ENCODE measurements around the gene PRR20G.
A peak's percentile ranks its signal among the peaks of the same experiment; 100 is the strongest.

PRR20G gene

GRCh38 chr3:127262533-127262932 is 25.3 kb downstream of the PRR20G start:
- DNase-seq, result no peak

GRCh38 chr3:127261925-127262324 is 25.9 kb downstream of the PRR20G start:
- DNase-seq, result no peak

DNA sequence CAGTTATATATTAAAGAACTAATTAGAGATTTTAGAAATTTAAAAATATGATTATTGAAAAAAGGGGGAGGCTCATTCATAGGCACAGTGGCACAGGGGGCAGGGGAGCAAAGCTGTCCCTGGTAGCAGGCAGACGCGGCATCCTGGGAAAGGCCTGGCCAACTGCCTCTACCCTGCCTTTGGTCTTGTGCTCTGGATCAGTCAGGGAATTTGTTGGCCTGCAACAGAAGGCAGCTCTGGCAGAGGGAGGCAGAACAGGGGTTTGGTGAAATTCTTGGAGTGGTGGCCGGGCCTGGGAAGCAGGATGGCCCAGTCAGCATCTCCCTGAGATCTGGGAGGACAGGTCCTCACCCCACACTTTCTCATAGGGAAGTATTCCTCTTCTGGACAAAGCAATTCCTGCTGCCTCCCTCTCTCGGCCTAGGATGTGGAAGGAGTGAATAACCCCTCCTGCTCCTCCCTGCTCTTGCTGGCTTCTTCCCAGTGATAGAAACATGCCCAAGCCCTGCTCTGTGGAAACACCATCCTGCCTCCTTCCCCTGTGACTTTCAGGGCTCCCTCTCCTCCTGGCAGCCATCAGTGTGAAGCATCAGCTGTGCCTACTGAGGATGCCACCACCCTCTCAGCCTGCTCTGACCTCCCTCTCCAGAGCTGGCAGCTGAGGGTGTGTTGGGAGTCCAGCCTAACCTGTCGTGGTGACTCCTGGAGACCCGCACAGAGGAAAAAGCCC is 26.9 kb downstream of the PRR20G start:
- DNase-seq, result no peak

GRCh38 chr3:127260416-127260815 is 27.4 kb downstream of the PRR20G start:
- no peak for DNase-seq

DNA sequence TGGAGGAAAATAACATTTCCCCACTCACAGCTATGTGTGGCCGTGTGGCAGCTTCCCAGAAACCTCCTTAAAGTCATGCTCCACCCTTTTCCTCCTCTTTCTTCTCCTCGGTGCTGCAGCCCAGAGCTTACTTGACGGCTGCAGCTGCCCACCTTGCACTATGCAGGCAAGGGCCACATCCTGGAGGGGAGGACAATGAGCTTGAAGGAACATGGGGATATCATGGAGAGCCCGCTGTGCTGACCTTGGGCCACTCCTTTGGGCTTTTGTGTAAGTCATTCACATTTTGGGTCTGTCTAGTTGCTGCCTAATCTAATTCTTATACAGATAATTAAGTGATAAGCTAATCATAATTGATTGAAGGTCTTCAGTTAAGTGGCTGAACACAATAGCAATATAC is 28.0 kb downstream of the PRR20G start:
- no peak for DNase-seq

DNA sequence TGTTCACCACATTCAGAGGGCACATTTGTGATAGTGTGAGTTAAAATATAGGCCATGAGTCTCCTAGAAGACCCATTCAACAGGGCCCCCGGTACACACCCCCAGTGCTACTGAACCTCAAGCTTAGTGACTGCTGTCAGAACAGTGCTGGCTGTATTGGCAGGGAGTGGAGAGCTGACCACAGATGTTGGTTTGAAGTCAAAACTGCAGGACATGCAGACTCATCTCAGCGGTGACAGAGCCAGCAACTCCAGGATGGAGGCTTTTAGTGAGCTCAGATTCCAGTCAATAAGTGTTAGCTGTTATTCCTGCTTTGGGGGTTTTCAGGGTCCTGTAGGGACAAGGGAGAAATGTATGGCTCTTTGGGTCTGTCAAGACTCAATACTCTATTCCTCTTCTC is 29.1 kb downstream of the PRR20G start:
- no peak for DNase-seq

- DNase-seq, result no peak
These were observed 30.5 kb downstream of the PRR20G start for GRCh38 chr3:127257351-127257750.

DNA sequence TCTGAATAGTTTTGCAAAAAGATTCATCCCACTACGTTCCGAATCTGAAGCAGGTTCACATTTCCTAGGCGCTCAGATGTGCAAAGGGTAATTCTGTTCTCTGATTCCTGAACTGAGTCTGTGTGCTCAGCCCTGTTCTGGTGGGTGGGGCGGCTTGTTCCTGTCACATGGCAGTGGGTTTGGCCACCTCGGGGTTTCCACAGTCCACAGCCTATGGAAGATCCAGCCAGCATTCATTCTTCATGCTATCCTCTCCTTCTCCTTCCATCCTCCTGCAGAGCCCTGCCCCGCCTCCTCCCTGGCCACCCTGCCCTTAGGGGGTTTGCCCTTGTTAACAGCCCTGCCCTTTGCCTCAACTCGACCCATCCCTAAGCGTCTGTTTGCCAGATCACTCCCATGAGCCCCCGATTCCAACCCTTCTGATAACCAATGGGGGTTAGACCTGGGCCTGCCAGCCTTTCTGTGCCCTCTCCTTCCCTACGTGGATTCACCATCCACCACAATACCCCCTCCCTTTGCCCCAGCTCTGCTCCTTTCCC is 31.0 kb downstream of the PRR20G start:
- no peak for DNase-seq

- no peak for DNase-seq
These were observed 31.7 kb downstream of the PRR20G start for GRCh38 chr3:127256138-127256537.

GRCh38 chr3:127255516-127255915 is 32.3 kb downstream of the PRR20G start:
- no peak for DNase-seq

DNA sequence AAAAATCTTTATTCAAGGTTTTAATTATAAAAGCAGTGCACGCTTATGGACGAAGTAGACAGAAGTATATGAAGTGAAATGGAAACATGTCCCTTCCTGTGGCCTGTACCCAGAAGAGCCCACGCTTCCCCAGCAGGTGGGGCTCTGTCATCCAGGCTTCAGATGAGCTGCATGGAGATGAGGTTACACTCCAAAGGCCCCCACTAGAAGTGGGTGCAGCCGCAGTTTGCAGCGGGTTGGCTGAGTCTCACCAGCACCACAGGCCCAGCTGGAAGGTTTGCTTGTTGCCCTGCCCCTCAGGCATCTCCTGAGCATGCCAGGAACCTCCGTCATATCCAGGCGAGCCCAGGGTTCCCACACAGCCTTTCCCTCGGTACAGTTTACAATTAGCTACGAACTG is 33.1 kb downstream of the PRR20G start:
- peak; percentile 11 for DNase-seq

- DNase-seq, result no peak
These were observed 33.7 kb downstream of the PRR20G start for GRCh38 chr3:127254033-127254644.

- no peak for DNase-seq
These were observed 34.4 kb downstream of the PRR20G start for GRCh38 chr3:127253491-127253890.

- no peak for DNase-seq
These were observed 35.4 kb downstream of the PRR20G start for GRCh38 chr3:127252446-127252845.

DNA sequence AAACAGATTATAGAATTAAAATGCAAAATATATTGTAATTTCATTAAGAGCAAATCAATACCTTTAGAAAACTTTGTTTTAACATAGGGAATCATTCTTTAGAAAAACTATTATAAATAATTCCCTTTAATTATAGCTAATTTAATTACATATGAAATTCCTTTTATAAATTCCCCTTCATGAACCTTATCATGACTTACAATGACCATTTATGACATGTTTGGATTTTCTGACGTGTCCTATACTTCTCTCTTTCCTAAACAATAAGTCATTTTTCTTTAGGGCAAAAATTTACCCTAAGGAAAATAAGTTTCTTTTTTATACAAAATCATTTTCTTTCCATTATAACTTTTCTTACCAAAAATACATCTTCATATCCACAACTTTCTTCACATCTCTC is 37.8 kb downstream of the PRR20G start:
- DNase-seq, result no peak

- no peak for DNase-seq
These were observed 40.6 kb downstream of the PRR20G start for GRCh38 chr3:127247292-127247691.

GRCh38 chr3:127238602-127239001 is 49.2 kb downstream of the PRR20G start:
- DNase-seq, result no peak

- no peak for DNase-seq
These were observed 50.0 kb downstream of the PRR20G start for GRCh38 chr3:127237835-127238234.

DNA sequence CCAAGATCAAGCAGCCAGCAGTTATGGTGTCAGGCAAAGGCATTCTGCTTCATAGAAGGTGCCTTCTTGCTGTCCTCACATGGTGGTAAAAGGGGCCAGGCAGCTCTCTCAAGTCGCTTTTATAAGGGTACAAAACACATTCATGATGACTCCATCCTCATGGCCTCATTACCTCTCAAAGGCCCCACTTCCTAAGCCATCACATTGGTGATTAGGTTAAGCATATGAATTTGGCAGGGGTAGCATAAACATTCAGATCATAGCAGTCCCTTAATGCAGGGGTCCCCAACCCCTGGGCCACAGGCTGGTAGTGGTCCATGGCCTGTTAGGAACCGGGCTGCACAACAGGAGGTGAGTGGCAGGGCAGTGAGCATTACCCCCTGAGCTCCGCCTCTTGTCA is 52.1 kb downstream of the PRR20G start:
- DNase-seq, result no peak

DNA sequence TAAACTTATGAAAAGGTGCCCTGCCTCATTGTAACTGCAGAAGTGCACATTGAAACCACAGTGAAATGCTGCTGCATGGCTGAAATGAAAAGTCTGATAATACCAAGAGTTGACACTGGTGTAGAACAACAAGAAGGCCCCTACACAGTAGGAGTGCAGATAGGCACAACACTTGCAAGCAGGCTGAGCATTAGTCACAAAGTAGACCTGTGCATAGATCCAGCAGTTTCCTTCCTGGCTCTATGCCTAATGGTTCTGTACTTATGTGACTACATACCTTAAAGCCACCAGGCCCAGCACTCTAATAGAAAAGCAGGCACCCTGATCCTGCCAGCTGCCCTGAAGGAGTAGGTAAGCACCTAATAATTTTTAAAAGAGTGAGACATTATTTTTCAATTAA is 53.1 kb downstream of the PRR20G start:
- DNase-seq, result no peak
